ENCODE results near the gene GPR65. TPM values are rescaled to one million over a fixed set of nuclear protein-coding genes. Genes with fewer than 3 reads are reported as not detected.

The GPR65 gene
- total RNA-seq, 3 donors from 2014 or later (not counting 1 experiment from before 2014, with no cell fraction given), result 37.6 to 47.4 (median 40.3) TPM

GRCh38 chr14:88009486-88009885, 4.6 kb downstream of the GPR65 start:
- H3K4me1 ChIP-seq (ENCODE audit: control insufficient read depth, insufficient read depth, low read length), result peaks cover 35% of the 10 kb centered on the region

GRCh38 chr14:88010331-88010730, 5.4 kb downstream of the GPR65 start:
- Histone ChIP-seq H3K27ac (ENCODE audit: low read length) (peak overlapping the region; percentile 56), H3K9me3 (ENCODE audit: control insufficient read depth, insufficient read depth, low read length) (no peaks in the 10 kb centered on the region), H3K4me1 (ENCODE audit: control insufficient read depth, insufficient read depth, low read length) (peaks cover 32% of the 10 kb centered on the region), H3K4me3 (ENCODE audit: low read length) (no peak overlapping the region), H3K36me3 (ENCODE audit: control insufficient read depth, insufficient read depth, low read length) (peaks cover 40% of the 10 kb centered on the region), H3K27me3 (ENCODE audit: control insufficient read depth, insufficient read depth, low read length) (no peaks in the 10 kb centered on the region)
- Mint-ChIP-seq H3K9me3 (no peaks in the 10 kb centered on the region), H3K4me1 (peaks cover 73 to 77% of the 10 kb centered on the region in 2 donors), H3K27me3 (ENCODE audit: low read depth in 2 of 2) (no peaks in the 10 kb centered on the region), H3K36me3 (peaks cover 17% of the 10 kb centered on the region), H3K4me3 (peak overlapping the region; percentile 79), H3K27ac (peak overlapping the region; percentile 96 to 98)
- ATAC-seq, result no peak
- intact Hi-C loops (cut with micrococcal nuclease), result loop anchor here (5.0 kb wide), 1 partner anchor 552 kb away; the partner anchor contains the start of gene ZC3H14
- no peak for DNase-seq
- WGBS (ENCODE audit: insufficient coverage), result 80% methylated on average over 2 of the region's 2 CpGs
- no peak for TF ChIP-seq CTCF (IDR thresholded peaks at IDR 0.05)

More at GRCh38 chr14:88009486-88009885, 4.6 kb downstream of the GPR65 start:
- peaks cover 17% of the 10 kb centered on the region for H3K36me3 Mint-ChIP-seq
- WGBS (ENCODE audit: insufficient coverage), result no CpG with 5 or more reads among the region's 1 CpG
- peak overlapping the region; percentile 89 for H3K4me3 Mint-ChIP-seq
- Histone ChIP-seq H3K4me3 (ENCODE audit: low read length) (peak overlapping the region; percentile 9), H3K27me3 (ENCODE audit: control insufficient read depth, insufficient read depth, low read length) (no peaks in the 10 kb centered on the region), H3K27ac (ENCODE audit: low read length) (peak overlapping the region; percentile 99), H3K9me3 (ENCODE audit: control insufficient read depth, insufficient read depth, low read length) (no peaks in the 10 kb centered on the region), H3K36me3 (ENCODE audit: control insufficient read depth, insufficient read depth, low read length) (peaks cover 34% of the 10 kb centered on the region)
- H3K27ac Mint-ChIP-seq, result peak overlapping the region; percentile 96 to 98
- ATAC-seq (no peak), DNase-seq (no peak)
- intact Hi-C loops (cut with micrococcal nuclease), result no loop called here
- TF ChIP-seq CTCF (IDR thresholded peaks at IDR 0.05), result no peak
- H3K9me3 Mint-ChIP-seq, result no peaks in the 10 kb centered on the region
- H3K4me1 Mint-ChIP-seq, result peaks cover 76 to 82% of the 10 kb centered on the region in 2 donors
- H3K27me3 Mint-ChIP-seq (ENCODE audit: low read depth in 2 of 2), result no peaks in the 10 kb centered on the region

GRCh38 chr14:88012495-88012894, 7.6 kb downstream of the GPR65 start:
- 57% methylated on average over 3 of the region's 5 CpGs for WGBS (ENCODE audit: insufficient coverage)

More at GRCh38 chr14:88012495-88012894, 7.6 kb downstream of the GPR65 start:
- Histone ChIP-seq H3K27me3 (ENCODE audit: control insufficient read depth, insufficient read depth, low read length) (no peaks in the 10 kb centered on the region), H3K36me3 (ENCODE audit: control insufficient read depth, insufficient read depth, low read length) (peaks cover 54% of the 10 kb centered on the region), H3K4me3 (ENCODE audit: low read length) (no peak overlapping the region), H3K9me3 (ENCODE audit: control insufficient read depth, insufficient read depth, low read length) (no peaks in the 10 kb centered on the region), H3K27ac (ENCODE audit: low read length) (peak overlapping the region; percentile 56), H3K4me1 (ENCODE audit: control insufficient read depth, insufficient read depth, low read length) (peaks cover 38% of the 10 kb centered on the region)
- TF ChIP-seq CTCF (IDR thresholded peaks at IDR 0.05), result no peak
- ATAC-seq (no peak), DNase-seq (no peak)
- intact Hi-C loops (cut with micrococcal nuclease), result loop anchor here (5.0 kb wide), 1 partner anchor 550 kb away; the partner anchor contains the start of gene ZC3H14
- peaks cover 17% of the 10 kb centered on the region for H3K36me3 Mint-ChIP-seq
- H3K4me1 Mint-ChIP-seq, result peaks cover 83 to 85% of the 10 kb centered on the region in 2 donors
- H3K27me3 Mint-ChIP-seq (ENCODE audit: low read depth in 2 of 2), result no peaks in the 10 kb centered on the region
- no peaks in the 10 kb centered on the region for H3K9me3 Mint-ChIP-seq
- H3K4me3 Mint-ChIP-seq, result peak overlapping the region; percentile 76
- peak overlapping the region; percentile 96 to 98 for H3K27ac Mint-ChIP-seq
